Epidermal melanocyte (primary cell): Measurements from ENCODE around the gene ERO1B.

Experiments used
- DNase-seq: peaks from one replicate; pipeline ENCODE4 v3.0.0; 2011; ENCODE audit warnings: low spot score; ENCODE audit not compliant: insufficient read length

ERO1B gene

DNA sequence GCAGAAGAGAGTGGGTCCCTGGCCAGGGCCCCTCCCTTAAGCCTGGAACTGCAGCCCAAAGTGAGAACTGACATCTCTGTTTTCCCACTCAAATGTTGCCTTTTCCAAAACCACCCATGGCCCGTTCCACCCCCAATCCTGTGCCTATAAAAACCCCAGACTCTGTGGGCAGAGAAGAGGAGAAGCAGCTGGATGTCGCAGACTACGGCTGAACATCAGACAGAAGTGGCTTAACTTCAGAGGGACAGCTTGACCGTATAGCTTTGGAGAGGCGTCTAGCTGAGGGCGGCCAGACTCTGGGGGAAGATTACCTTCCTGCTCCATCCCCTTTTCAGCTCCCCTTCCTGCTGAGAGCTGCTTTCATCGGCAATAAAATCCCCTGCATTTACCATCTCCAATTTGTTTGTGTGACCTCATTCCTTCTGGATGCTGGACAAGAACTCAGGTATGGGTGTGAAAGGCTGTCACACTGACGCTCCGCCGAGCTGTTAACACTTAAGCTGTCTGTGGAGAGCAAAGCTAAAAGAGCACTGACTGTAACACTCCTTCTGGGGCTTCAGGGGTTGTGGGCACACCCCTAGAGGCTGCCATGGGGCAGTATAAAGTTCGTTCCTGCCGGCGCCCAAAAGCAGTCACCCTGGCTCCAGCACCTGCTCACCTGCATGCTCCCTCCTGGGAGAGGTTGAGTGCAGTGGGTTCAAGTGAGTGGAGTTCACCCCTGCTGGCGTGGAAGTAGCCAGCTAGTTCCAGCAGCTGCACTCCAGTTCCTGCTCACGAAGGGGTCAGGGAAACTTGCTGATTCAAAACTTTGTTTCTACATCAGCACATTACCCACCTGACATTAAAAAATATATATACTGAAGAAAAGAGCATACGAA lies 19.6 kb upstream of the ERO1B start:
- DNase-seq: no peak

DNA sequence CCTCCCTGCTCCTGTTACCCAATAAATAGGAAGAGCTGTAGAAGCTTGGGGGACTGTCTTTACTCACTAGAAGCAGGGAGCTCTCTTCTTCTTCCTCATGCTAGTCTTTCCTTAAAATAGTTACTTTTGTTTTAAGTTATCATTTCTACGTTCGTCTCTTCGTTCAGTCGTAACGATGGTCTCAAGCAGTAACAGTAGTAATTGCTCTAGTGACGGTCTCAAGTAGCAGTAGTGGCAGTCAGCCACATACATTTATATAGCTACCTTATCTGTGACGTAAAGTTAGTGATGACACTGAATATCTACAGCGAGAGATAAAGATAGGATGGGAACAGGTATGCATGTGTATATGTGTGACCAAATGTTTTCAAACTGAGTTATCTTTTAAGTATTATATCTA lies 15.4 kb upstream of the ERO1B start:
- no peak for DNase-seq

DNA sequence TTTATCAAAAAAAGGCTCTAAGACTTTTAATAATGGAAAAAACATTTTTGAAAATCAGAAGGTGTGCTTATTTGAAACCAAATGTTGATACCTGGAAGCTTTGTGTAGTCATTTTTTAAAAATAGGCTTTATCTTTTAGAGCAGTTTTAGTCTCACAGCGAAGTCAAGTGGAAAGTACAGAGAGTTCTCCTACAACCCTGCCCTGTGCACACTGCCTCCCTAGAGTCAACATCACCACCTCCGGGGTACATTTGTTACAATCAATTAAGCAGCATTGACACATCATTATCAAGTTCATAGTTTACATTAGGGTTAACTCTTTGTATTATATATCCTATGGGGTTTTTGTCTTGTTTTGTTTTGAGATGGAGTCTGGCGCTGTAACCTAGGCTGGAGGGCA lies 10.7 kb upstream of the ERO1B start:
- DNase-seq: no peak

DNA sequence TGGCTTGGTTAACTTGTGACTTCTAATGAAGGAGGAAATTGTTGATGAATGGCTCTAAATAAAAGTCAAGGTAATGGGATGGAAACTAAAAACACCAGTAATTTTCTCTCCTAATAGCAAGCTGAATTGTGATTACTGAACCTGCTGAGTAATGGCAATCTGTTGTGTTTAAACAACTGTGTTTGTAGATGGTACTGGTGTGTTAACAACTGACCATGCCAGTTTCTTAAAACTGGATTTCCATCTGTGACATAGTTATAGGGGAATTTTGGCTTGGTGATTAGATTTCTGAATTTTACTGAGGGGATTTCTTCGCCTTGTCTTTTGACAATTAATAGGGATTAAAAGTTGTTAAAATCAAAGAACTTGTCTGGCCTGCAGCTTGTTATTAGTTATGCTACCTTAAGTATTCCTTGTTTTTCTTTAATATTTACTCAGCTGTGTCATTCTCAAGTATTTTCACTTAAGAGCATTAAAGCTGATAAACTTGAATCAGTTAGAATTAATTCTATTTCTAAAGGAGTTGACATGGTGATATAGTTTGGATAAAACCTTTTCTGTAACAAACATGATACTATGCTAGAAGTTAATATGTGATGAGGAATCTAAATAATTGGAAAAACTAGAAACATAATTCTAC lies 7.9 kb upstream of the ERO1B start:
- no peak for DNase-seq

DNA sequence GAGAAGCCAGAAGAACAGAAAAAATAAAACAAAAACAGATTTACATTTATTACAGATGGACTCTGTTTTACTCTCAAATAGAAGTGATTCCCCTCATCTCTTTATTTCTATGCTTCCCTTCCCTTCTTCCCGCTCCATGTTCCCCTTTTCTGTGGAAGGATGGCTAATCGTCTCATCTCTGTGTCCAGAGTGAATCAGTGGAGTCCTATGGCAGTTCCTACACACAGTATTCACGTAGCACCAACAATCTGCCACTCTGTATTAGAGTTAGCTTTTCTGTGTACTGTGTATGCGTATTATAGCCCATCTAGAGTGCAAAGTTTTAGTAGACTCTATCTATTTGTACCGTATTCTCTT lies 6.8 kb upstream of the ERO1B start:
- DNase-seq: no peak

DNA sequence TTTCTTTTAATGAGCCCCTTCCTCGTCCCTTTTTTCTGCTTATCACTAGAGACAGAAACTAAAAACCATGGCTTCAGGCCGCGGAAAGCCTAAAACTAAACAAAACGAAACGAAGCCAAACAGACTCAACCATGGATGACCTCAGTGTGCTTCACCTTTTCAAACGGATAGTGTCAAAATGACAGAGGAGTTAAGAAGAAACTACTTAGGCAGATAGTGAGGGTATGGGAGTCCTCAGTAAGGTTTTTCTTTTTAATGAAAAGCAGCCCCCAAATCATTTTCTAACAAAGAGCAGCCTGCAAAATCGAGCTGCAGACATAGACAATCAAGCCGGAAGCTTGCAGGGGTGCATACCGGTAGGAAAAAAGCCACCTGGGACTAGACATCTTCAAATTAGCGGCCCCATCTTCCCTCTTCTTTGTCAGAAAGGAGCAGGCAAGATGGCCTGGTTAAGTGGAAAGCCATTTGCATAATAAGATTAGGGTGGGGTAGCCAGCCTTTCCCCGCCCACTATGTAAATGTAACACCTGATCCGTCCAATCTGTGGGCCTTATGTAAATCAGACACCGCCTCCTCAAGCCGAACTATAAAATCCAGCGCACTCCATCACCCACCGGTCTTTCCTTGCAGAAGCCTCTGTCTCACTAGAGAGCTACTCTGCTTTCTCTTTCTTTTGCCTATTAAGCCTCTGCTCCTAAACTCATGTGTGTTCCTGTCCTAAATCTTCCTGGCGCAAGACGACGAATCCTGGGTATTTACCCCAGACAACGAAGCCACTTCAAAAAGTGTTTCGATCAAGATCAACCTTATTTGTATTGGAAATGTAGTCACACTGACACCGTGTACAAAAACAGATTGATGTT lies 6.2 kb upstream of the ERO1B start:
- no peak for DNase-seq

DNA sequence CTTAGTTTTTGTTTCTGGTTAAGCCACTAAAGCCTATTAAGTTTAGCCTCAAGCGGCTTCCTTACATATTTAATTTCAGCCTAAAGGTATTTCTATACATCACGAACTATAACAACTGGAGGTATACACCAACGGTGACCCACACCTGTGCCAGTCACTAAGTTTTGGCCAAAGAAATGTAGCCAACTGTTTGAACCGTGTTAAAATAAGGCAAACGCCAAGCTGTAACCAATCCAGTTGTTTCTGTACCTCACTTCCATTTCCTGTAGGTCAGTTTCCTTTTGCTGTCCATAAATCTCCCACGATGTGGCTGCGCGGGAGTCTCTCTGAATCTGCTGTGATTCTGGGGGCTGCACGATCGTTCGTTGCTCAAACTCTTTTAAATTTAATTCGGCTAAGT lies 5.6 kb upstream of the ERO1B start:
- no peak for DNase-seq

DNA sequence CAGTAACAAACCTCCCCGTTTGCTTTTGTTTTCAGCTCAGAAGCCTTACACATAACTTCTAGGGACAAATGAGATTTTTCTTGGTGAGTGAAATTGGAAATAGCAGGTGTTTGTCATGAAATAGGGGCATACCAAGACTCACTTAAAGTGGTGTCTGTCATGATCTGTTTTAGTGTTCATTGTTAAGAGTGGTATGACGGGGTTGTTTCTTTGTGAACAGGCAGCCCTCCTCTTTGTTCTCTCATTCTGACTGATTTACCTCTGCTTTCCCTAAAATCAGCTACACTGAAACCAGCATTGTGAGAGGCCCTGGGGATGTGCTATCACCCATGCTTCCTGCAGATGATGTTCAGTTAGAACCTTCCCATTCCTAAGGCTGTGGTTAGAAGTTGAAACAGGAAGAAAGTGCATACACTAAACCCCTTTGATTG lies 2.5 kb upstream of the ERO1B start:
- DNase-seq: no peak

DNA sequence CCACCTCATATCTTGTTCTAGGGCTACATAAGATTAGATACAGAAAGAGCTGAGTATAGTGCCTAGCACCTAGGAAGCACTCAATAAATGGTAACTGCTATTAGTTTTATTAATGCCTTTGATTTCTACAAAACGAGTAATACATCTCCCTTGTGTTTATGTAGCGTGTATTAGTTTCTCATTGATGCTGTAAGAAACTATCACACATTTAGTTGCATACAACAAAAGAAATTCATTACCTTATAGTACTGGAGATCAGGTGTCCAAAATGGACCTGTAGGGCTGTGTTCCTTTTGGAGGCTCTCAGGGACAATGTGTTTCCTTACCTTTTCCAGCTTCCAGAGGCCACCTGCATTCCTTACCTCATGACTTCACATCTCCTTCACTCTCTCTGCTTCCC lies 961 bp upstream of the ERO1B start:
- no peak for DNase-seq

DNA sequence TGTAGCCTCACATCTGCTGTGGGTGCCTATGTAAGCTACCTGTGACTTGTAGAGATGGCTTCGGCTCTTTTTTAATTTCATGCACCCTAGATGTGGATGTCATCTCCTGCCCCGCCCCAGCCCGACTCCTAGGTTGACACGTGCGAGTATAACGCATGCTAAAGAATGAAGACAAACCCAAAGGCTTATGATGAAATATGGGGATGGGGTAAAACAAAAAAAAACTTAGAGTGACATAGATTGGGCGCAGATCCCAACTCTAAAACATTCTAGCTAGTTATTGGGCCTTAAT lies 613 bp upstream of the ERO1B start:
- no peak for DNase-seq

DNA sequence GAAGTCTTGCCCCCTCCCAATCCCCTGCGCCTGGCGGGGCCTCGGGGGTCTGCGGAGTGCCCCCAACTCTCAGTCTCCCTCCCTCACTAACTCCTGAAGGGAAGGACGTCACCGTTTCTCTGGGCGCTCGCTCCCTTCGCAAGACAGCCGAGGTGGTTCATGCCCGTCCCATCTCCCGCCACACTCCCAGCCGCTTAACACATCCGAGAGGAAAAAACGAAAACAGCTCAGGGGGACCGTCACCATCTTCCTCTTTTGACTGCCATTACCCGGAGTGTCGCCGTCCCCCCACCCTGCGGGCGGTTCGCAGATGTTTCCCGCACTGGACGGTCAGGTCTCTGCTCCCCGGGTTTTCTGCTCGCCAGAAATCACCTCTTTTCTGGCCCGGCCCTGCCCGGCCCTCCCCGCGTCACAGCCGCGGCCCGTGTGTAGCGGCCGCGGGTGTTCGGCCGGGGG lies 532 bp downstream of the ERO1B start:
- DNase-seq: no peak

DNA sequence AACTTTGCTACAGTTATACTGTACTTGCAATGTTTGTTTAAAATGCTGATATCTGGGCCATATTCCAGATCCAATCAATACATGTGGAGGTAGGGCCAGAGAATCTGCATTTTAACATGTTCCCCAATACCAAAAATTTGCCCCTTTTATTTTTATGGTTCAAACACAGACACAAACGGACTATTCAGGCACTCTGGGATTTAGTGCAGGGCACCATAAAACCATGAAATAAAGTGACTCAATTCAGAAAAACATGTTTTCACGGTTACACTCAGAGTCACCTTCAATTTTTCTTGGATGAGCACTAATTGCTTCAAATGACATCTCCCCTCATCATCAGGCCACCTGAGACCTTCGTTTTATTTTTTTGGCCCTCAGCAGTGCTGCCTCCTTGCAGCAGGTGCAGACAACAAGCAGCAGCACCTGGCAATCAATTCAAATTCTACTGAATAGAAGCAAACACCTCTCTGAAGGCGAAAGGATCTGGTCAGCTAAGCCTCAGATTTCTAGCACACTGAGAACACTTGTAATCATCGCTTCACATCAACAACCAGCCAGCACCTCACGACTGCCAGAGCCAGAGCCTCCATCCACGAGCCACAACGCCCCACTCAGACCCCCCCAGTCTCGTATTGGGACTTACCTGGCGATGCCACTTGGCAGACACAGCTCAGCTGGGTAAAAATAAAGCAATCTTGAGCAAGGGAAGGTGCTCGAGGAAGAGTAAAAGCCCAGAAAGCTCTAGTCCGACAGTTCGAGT lies 1.1 kb downstream of the ERO1B start:
- DNase-seq: no peak

DNA sequence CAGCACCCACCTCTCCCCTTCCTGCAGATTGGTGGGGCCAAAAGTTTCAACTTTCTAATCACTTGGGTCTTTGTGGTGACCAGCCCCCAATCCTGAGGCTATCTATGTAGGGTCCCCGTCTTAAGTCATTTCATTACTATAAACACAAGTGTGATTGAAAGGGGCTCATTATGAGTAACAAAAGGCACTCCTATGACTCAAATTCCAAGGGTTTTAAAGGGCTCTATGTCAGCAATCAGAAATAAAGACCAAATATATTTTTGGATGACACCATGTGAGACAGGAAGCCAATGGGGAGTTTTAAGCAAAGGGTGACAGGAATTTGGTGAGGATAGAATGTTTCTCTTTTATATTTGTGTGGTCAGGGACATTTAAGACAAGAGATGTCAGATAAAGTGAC lies 6.2 kb downstream of the ERO1B start:
- DNase-seq: no peak

DNA sequence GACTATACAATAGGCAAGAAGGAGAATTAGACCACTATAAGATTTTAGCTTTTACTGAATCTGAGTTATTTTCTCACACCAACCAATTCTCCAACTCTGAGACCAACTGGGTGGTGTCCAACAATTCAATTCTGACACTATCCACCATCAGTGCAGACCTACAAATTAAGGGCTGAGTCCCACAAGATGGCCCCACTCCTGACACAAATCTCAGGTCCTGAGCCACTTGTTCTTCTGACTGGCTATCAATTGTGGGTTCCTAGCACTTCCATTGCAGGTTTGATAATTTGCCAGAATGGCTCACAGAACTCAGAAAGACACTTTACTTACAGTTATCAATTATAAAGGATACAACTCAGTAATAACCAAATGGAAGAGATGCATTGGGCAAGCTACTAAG lies 6.7 kb downstream of the ERO1B start:
- DNase-seq: no peak

DNA sequence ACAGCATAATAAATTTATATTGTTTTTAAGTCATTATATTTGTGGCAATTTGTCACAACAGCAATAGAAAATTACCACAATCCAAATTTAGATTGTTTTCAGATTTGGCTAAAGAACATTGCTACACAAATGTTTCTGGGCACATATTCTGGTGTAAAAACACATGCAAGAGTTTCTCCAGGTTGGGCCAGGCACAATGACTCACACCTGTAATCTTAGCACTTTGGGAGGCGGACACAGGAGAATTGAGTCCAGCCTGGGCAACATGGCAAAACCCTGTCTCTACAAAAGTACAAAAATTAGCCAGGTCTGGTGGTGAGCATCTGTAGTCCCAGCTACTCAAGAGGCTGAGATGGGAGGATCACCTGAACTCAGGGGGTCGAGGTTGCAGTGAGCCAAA lies 8.4 kb downstream of the ERO1B start:
- DNase-seq: no peak

DNA sequence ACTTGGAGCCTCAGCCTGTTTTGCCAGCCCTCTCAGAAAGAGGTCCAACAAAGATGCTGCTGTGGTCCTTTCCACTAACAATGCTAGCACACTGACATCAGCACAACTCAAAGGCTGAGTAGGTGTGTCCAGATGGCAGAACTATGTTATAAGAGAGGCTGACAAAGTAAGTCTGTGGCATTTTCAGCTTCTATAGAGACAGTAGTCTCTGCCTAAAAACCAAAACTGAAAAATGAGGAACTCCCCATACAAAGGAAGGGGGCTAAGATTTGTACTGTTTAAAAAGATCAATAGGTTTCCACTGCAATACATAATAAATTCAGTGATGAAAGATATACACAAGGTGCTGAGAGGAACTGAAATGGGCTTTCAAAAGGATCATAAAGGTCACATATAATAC lies 12.3 kb downstream of the ERO1B start:
- no peak for DNase-seq

DNA sequence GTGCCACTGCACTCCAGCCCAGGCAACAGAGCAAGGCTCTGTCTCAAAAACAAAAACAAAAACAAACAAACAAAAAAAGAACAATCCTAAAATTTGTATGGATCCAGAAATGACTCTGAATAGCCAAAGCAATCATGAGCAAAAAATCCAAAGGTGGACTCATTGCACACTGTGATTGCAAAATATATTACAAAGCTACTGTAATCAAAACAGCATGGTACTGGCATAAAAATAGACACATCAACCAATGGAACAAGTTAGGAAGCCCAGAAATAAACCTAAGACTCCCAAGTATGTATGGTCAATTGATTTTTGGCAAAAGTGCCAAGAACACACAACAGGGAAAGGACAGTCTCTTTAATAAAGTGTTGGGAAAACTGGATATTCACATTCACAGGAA lies 19.9 kb downstream of the ERO1B start:
- DNase-seq: no peak

DNA sequence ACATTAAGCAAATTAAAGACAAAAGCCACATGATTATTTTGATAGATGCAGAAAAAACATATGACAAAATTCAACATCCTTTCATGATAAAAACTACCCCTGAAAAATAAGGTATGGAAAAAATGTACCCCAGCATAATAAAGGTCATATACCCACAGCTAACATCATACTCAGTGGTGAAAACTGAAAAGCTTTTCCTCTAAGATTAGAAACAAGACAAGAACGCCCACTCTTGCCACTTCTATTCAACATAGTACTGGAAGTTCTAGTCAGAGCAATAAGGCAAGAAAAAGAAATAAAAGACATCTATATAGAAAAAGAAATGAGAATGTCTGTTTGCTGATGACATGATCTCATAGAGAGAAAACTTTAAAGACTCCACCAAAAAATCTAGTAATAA lies 20.7 kb downstream of the ERO1B start:
- no peak for DNase-seq

DNA sequence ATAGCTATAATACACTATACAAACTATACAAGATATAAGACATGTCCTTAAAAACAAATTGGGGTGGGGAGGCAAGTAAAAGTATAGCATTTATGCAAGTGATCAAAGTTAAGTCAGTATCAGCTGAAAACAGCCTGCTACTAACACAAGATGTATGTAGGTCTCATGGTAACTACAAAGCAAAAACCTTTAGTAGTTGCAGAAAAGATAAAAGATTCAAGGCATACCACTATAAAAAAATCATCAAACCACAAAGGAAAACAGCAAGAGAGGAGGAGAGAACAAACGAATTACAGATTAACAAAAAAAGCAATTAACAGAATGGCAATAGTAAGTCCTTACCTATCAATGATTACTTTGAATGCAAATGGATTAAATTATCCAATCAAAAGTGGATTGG lies 22.7 kb downstream of the ERO1B start:
- no peak for DNase-seq

DNA sequence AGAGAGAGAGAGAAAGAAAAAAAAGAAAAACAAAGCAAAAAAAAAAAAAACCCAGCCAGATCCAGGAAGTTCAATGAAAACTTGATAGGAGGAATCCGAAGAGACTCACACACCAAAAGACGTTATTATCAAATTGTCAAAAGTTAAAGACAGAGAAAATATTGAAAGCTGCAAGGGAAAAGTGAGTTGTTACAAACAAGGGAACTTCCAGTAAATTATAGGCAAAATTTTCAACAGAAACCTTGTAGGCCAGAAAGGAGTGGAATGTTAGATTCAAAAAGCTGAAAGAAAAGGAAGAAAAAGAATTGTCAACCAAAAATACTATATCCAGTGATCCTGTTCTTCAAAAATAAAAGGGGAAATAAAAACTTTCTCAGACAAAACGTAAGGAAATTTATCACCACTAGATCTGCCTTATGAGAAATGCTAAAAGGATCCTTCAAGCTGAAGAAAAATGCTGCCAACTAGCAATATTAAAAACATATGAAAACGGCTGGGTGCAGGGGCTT lies 23.6 kb downstream of the ERO1B start:
- no peak for DNase-seq

DNA sequence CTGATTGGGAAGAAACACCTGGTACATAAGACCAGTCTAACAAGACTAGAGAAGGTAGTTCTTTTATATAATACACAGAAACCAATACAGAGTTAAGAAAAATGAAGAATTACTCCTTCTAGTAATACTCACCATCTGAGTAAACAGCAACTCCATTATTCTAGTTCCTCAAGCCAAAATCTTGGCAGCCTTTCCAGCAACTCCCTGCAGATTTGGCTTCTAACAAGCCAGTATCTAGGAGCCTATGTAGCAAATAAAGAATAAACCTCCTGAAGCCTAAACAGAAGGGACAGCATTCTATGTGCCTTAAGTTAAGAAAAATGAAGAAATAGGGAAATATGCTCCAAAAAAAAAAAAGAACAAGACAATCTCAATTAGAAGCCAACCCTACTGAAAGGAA lies 24.5 kb downstream of the ERO1B start:
- no peak for DNase-seq
